Naive thymus-derived CD4-positive, alpha-beta T cell (primary cell): ENCODE results near the gene CXCL9. TPM values are rescaled to one million over a fixed set of nuclear protein-coding genes. Genes with fewer than 3 reads are reported as not detected.
"Not testable (repeated sequence)": the region's sequence is repeated elsewhere in the genome, so short reads cannot be mapped to it uniquely, and the experiment has no call there.

Experiments
- ATAC-seq: fragments of 150-1000 bp; cut with Tn5 transposase; 2 replicates; pipeline ENCODE4 v1.10.0; 2021; ENCODE audit warnings: mild to moderate bottlenecking, moderate library complexity
- CTCF ChIA-PET: fragments of 350-600 bp; sonication (Branson Sonifier 250); formaldehyde crosslinking; loops from one replicate; lab custom pipeline; 2021; ENCODE audit warnings: antibody characterized with exemption; lab: Charles Lee
- POLR2A ChIA-PET: fragments of 350-600 bp; sonication (Branson Sonifier 250); formaldehyde crosslinking; loops from one replicate; lab custom pipeline; 2021; ENCODE audit warnings: antibody characterized with exemption, inconsistent platforms; lab: Charles Lee
- DNase-seq, 9 donors: peaks; one replicate each; pipeline versions ENCODE4 v3.0.0 to v3.0.0-alpha.2; 2020 to 2022; ENCODE audit warnings: mixed read lengths in 1 of 9
- H3K27ac ChIP-seq: one replicate; pipeline ENCODE4 v1.7.0; 2013; ENCODE audit warnings: mild to moderate bottlenecking, low read depth, low read length, moderate library complexity
- H3K27me3 ChIP-seq, 2 donors: one replicate each; pipeline ENCODE4 v1.7.0; 2013; ENCODE audit warnings: low read length in 2 of 2, mild to moderate bottlenecking in 2 of 2, moderate library complexity in 2 of 2; ENCODE audit not compliant: control insufficient read depth in 2 of 2, insufficient read depth in 2 of 2
- H3K36me3 ChIP-seq, 3 experiments: 1 replicate in 2 of 3; 2 replicates in 1 of 3; pipeline ENCODE4 v1.7.0; 2013; ENCODE audit warnings: low read length in 3 of 3, mild to moderate bottlenecking in 3 of 3, moderate library complexity in 1 of 3; ENCODE audit not compliant: insufficient read depth in 3 of 3, control insufficient read depth in 2 of 3
- H3K4me1 ChIP-seq, 2 donors: one replicate each; pipeline ENCODE4 v1.7.0; 2013; ENCODE audit warnings: low read length in 2 of 2, mild to moderate bottlenecking in 2 of 2, moderate library complexity in 1 of 2; ENCODE audit not compliant: control insufficient read depth in 2 of 2, insufficient read depth in 2 of 2
- H3K4me3 ChIP-seq: 2 replicates; pipeline ENCODE4 v1.7.0; 2013; ENCODE audit warnings: mild to moderate bottlenecking, low read length
- H3K9me3 ChIP-seq, 3 experiments: 1 replicate in 2 of 3; 2 replicates in 1 of 3; pipeline ENCODE4 v1.7.0; 2013; ENCODE audit warnings: low read length in 3 of 3; ENCODE audit not compliant: control insufficient read depth in 2 of 3
- H3K27ac Mint-ChIP-seq, 9 donors: one replicate each; pipeline ENCODE4 v1.8.0; 2020 to 2022; ENCODE audit warnings: mixed read lengths in 9 of 9, mild to moderate bottlenecking in 8 of 9, moderate library complexity in 5 of 9, inconsistent platforms in 2 of 9
- H3K27me3 Mint-ChIP-seq, 5 donors: one replicate each; pipeline ENCODE4 v1.8.0; 2021 to 2022; ENCODE audit warnings: mixed read lengths in 5 of 5, mild to moderate bottlenecking in 1 of 5
- H3K36me3 Mint-ChIP-seq, 5 donors: one replicate each; pipeline ENCODE4 v1.8.0; 2020 to 2022; ENCODE audit warnings: mixed read lengths in 5 of 5, mild to moderate bottlenecking in 3 of 5, inconsistent platforms in 1 of 5
- H3K4me1 Mint-ChIP-seq, 7 donors: one replicate each; pipeline ENCODE4 v1.8.0; 2020 to 2022; ENCODE audit warnings: mixed read lengths in 7 of 7, mild to moderate bottlenecking in 3 of 7, inconsistent platforms in 1 of 7
- H3K4me3 Mint-ChIP-seq, 10 donors: one replicate each; pipeline ENCODE4 v1.8.0; 2020 to 2022; ENCODE audit warnings: mild to moderate bottlenecking in 10 of 10, mixed read lengths in 10 of 10, moderate library complexity in 6 of 10, inconsistent platforms in 2 of 10
- H3K9me3 Mint-ChIP-seq, 11 donors: one replicate each; pipeline ENCODE4 v1.8.0; 2020 to 2022; ENCODE audit warnings: mixed read lengths in 11 of 11, mild to moderate bottlenecking in 4 of 11, inconsistent platforms in 1 of 11, moderate library complexity in 1 of 11
- intact Hi-C, 2 donors: fragments of 100-400 bp; cut with micrococcal nuclease; formaldehyde crosslinking; loops; one replicate each; pipeline ENCODE4 v1.15.1; 2023
- polyA plus RNA-seq, 2 donors: library from polyadenylated mRNA; unstranded; fragments of 300-500 nt; fragmentation: Illumina TruSeq; gene quantifications; one replicate each; pipeline ENCODE4 v1.2.3, GENCODE V29; 2021
- total RNA-seq, 6 experiments: library from RNA in 5 of 6; stranded (reverse) in 5 of 6; gene quantifications; 1 replicate in 5 of 6; 2 replicates in 1 of 6; pipeline ENCODE4 v1.2.3 and lab custom pipeline; 2021 to 2026

CXCL9 gene
- total and polyA plus RNA-seq, 7 experiments from 2014 or later: not detected

DNA sequence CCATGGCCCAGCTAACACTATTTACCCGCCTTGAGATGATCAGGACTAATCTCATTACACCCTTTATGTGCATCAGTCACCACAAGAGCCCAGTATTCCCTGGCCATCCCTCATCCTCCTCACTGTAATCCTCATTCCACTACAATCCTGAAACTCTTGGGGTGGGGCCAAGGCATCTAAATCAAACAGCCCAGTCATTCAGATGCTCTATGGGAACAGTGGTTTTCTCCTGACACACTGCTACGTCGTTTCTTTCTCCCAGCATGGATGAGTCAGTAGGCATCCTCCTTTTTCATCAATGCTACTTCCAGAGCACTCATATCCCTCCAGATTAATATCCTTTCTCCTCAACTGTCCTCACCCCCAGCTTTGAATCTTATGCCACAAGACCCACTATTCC, 22.2 kb downstream of the CXCL9 start:
- peaks cover 21 to 46% (median 32%) of the 10 kb centered on the region in 5 donors for H3K36me3 Mint-ChIP-seq
- no peak overlapping the region for H3K4me3 ChIP-seq
- H3K4me1 Mint-ChIP-seq: peaks cover 23 to 46% (median 25%) of the 10 kb centered on the region in 7 donors
- ChIA-PET POLR2A (no interaction called here), CTCF (interaction anchor here (0.9 kb wide), 2 partner anchors 10 to 14 kb away, joined by 3 read pairs; no protein-coding TSS in a partner anchor)
- H3K27me3 ChIP-seq: no peaks in the 10 kb centered on the region
- H3K4me3 Mint-ChIP-seq: no peak overlapping the region
- H3K4me1 ChIP-seq: peaks cover 13 to 39% of the 10 kb centered on the region in 2 donors
- H3K27ac Mint-ChIP-seq: no peak overlapping the region
- H3K27me3 Mint-ChIP-seq: no peaks in the 10 kb centered on the region
- H3K9me3 Mint-ChIP-seq: peaks cover 0 to 3% (median 0%) of the 10 kb centered on the region in 11 donors
- no peaks in the 10 kb centered on the region for H3K9me3 ChIP-seq
- no peak overlapping the region for H3K27ac ChIP-seq
- intact Hi-C loops: no loop called here
- H3K36me3 ChIP-seq: peaks cover 0 to 12% (median 0%) of the 10 kb centered on the region in 3 experiments
- no peak for ATAC-seq
- DNase-seq: no peak

- ChIA-PET POLR2A (no interaction called here), CTCF (no interaction called here)
- Histone ChIP-seq H3K36me3 (peaks cover 7 to 51% (median 8%) of the 10 kb centered on the region in 3 experiments), H3K27me3 (no peaks in the 10 kb centered on the region), H3K4me1 (peaks cover 0 to 2% of the 10 kb centered on the region in 2 donors), H3K4me3 (no peak overlapping the region), H3K9me3 (no peaks in the 10 kb centered on the region), H3K27ac (no peak overlapping the region)
- Mint-ChIP-seq H3K4me1 (peaks cover 0 to 22% (median 0%) of the 10 kb centered on the region in 7 donors), H3K4me3 (no peak overlapping the region), H3K36me3 (peaks cover 23 to 54% (median 39%) of the 10 kb centered on the region in 5 donors), H3K27me3 (no peaks in the 10 kb centered on the region), H3K9me3 (peaks cover 0 to 3% (median 0%) of the 10 kb centered on the region in 11 donors), H3K27ac (peak overlapping the region in 3 of 9 donors; percentile 1 to 39 (median 38))
- ATAC-seq: no peak
- intact Hi-C loops: no loop called here
- no peak for DNase-seq
These were observed 26.7 kb downstream of the CXCL9 start for GRCh38 chr4:75980576-75980975.

- H3K9me3 Mint-ChIP-seq: peaks cover 0 to under 1% (median 0%) of the 10 kb centered on the region in 11 donors
- Histone ChIP-seq H3K9me3 (no peaks in the 10 kb centered on the region), H3K27me3 (no peaks in the 10 kb centered on the region), H3K36me3 (peaks cover 17 to 74% (median 27%) of the 10 kb centered on the region in 3 experiments), H3K4me1 (no peaks in the 10 kb centered on the region), H3K4me3 (no peak overlapping the region), H3K27ac (no peak overlapping the region)
- peaks cover 0 to 14% (median 0%) of the 10 kb centered on the region in 7 donors for H3K4me1 Mint-ChIP-seq
- peaks cover 28 to 61% (median 56%) of the 10 kb centered on the region in 5 donors for H3K36me3 Mint-ChIP-seq
- ATAC-seq (no peak), DNase-seq (no peak)
- CTCF ChIA-PET: no interaction called here
- no peaks in the 10 kb centered on the region for H3K27me3 Mint-ChIP-seq
- POLR2A ChIA-PET: no interaction called here
- intact Hi-C loops: no loop called here
- no peak overlapping the region for H3K27ac Mint-ChIP-seq
- no peak overlapping the region for H3K4me3 Mint-ChIP-seq
These were observed 31.1 kb downstream of the CXCL9 start for GRCh38 chr4:75976177-75976576.

- Mint-ChIP-seq H3K9me3 (peaks cover 0 to 1% (median 0%) of the 10 kb centered on the region in 11 donors), H3K27me3 (no peaks in the 10 kb centered on the region), H3K4me1 (peaks cover 0 to 5% (median 0%) of the 10 kb centered on the region in 7 donors), H3K36me3 (peaks cover 20 to 64% (median 60%) of the 10 kb centered on the region in 5 donors), H3K27ac (peak overlapping the region in 1 of 9 donors; percentile 2), H3K4me3 (no peak overlapping the region)
- no peak for ATAC-seq
- no peak for DNase-seq
- ChIA-PET POLR2A (no interaction called here), CTCF (no interaction called here)
- no peak overlapping the region for H3K4me3 ChIP-seq
- H3K9me3 ChIP-seq: no peaks in the 10 kb centered on the region
- intact Hi-C loops: no loop called here
- no peaks in the 10 kb centered on the region for H3K4me1 ChIP-seq
- no peaks in the 10 kb centered on the region for H3K27me3 ChIP-seq
- peaks cover 31 to 79% (median 41%) of the 10 kb centered on the region in 3 experiments for H3K36me3 ChIP-seq
- no peak overlapping the region for H3K27ac ChIP-seq
These were observed 33.5 kb downstream of the CXCL9 start for GRCh38 chr4:75973766-75974165.

- ATAC-seq (no peak), DNase-seq (no peak)
- Mint-ChIP-seq H3K4me1 (peaks cover 0 to 7% (median 0%) of the 10 kb centered on the region in 7 donors), H3K36me3 (peaks cover 48 to 81% (median 73%) of the 10 kb centered on the region in 5 donors), H3K27ac (peak overlapping the region in 2 of 9 donors; percentile 4), H3K9me3 (peaks cover 0 to 11% (median 4%) of the 10 kb centered on the region in 11 donors), H3K4me3 (no peak overlapping the region), H3K27me3 (no peaks in the 10 kb centered on the region)
- H3K9me3 ChIP-seq: no peaks in the 10 kb centered on the region
- H3K27me3 ChIP-seq: no peaks in the 10 kb centered on the region
- no peak overlapping the region for H3K4me3 ChIP-seq
- no peaks in the 10 kb centered on the region for H3K4me1 ChIP-seq
- ChIA-PET POLR2A (no interaction called here), CTCF (no interaction called here)
- intact Hi-C loops: no loop called here
- H3K36me3 ChIP-seq: peaks cover 30 to 86% (median 54%) of the 10 kb centered on the region in 3 experiments
- H3K27ac ChIP-seq: no peak overlapping the region
These were observed 39.2 kb downstream of the CXCL9 start for GRCh38 chr4:75968084-75968483.

DNA sequence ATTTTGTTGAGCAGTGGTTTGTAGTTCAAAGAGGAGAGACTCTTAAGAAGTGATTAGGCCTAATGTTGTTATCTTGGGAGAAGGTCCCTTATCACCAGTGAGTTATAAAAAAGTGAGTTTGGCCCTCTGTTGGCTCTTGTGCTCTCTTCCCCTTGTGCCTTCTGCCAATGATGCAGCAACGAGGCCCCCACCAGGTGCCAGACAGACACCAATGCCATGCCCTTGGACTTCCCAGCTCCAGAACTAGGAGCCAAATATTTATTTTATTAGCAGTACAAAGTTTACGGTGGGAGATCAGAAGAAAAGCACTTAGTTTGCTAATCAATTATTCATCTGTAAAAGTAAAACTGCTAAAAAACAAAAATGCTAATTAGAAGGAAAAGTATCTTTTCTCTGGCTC, 43.8 kb downstream of the CXCL9 start:
- ChIA-PET POLR2A (no interaction called here), CTCF (no interaction called here)
- Histone ChIP-seq H3K4me3 (no peak overlapping the region), H3K27ac (no peak overlapping the region), H3K27me3 (no peaks in the 10 kb centered on the region), H3K9me3 (no peaks in the 10 kb centered on the region), H3K4me1 (no peaks in the 10 kb centered on the region), H3K36me3 (peaks cover 22 to 78% (median 28%) of the 10 kb centered on the region in 3 experiments)
- ATAC-seq: no peak
- H3K4me3 Mint-ChIP-seq: no peak overlapping the region
- H3K27me3 Mint-ChIP-seq: no peaks in the 10 kb centered on the region
- peaks cover 0 to 11% (median 4%) of the 10 kb centered on the region in 11 donors for H3K9me3 Mint-ChIP-seq
- intact Hi-C loops: no loop called here
- peaks cover 47 to 93% (median 74%) of the 10 kb centered on the region in 5 donors for H3K36me3 Mint-ChIP-seq
- H3K27ac Mint-ChIP-seq: no peak overlapping the region
- peaks cover 0 to 7% (median 0%) of the 10 kb centered on the region in 7 donors for H3K4me1 Mint-ChIP-seq
- DNase-seq: no peak

DNA sequence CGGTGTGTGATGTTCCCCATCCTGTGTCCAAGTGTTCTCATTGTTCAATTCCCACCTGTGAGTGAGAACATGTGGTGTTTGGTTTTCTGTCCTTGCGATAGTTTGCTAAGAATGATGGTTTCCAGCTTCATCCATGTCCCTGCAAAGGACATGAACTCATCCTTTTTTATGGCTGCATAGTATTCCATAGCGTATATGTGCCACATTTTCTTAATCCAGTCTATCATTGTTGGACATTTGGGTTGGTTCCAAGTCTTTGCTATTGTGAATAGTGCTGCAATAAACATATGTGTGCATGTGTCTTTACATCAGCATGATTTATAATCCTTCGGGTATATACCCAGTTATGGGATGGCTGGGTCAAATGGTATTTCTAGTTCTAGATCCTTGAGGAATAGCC, 45.2 kb downstream of the CXCL9 start:
- Mint-ChIP-seq H3K9me3 (peaks cover 0 to 11% (median 4%) of the 10 kb centered on the region in 11 donors), H3K36me3 (peaks cover 44 to 91% (median 72%) of the 10 kb centered on the region in 5 donors)
- H3K27me3 ChIP-seq, CTCF ChIA-PET, H3K4me1 Mint-ChIP-seq, H3K4me1 ChIP-seq, ATAC-seq, H3K27me3 Mint-ChIP-seq, intact Hi-C loops, H3K9me3 ChIP-seq, H3K4me3 ChIP-seq, H3K4me3 Mint-ChIP-seq, H3K27ac ChIP-seq, H3K27ac Mint-ChIP-seq, DNase-seq, POLR2A ChIA-PET: not testable (repeated sequence)
- peaks cover 12 to 82% (median 30%) of the 10 kb centered on the region in 3 experiments for H3K36me3 ChIP-seq
